Adrenal gland (tissue), 5 donors: ENCODE data around the gene DPEP3.

Experiments
- CTCF ChIP-seq, 6 experiments: fragments of 450-650 bp in 4 of 6; fragments of 200-600 bp in 2 of 6; sonication (generic) in 1 of 6; IDR thresholded peaks; 1 replicate in 5 of 6; 2 replicates in 1 of 6; pipeline versions ENCODE4 v1.5.1 to v1.8.0; 2016 to 2021; ENCODE audit warnings: antibody characterized with exemption in 6 of 6, mild to moderate bottlenecking in 2 of 6, moderate library complexity in 1 of 6
- POLR2A ChIP-seq, 2 donors: fragments of 450-650 bp; IDR thresholded peaks; one replicate each; pipeline ENCODE4 v1.6.1; 2017; ENCODE audit warnings: antibody characterized with exemption in 2 of 2, mild to moderate bottlenecking in 2 of 2, moderate library complexity in 1 of 2
- donor health status: DM: no; HTN: no; CAD: no.

DNA sequence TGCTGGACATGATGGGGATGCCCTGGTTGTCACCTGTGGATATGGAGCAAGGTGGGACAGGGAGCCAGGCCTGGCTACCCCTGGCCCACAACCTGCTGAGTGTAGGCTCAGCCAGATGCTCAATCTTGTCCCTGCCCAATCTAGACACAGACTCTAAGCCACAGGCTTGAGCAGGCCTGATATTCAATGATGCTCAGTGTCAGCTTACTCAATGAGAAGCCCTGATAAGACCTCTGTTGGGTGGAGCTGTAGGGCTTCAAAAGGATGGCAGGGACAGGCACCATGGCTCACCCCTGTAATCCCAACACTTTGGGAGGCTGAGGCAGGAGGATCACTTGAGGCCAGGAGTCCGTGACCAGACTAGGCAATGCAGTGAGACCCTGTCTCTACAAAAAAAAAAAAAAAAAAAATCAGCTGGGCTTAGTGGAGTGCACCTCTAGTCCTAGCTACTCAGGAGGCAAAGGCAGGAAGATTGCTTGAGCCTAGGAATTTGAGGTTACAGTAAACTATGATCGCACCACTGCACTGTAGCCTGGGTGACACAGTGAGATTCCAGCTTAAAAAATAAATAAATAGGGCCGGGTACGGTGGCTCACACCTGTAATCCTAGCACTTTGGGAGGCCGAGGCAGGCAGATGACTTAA, 39.7 kb downstream of the DPEP3 start:
- TF ChIP-seq POLR2A (IDR thresholded peaks at IDR 0.05) = no peak
- TF ChIP-seq CTCF (IDR thresholded peaks at IDR 0.05) = no peak
